Lung (tissue), 12 donors: Measurements from ENCODE around the gene PLCL1. TPM values are rescaled to one million over a fixed set of nuclear protein-coding genes. Genes with fewer than 3 reads are reported as not detected.

Source experiments
- ATAC-seq: fragments of 200-7000 bp; cut with Tn5 transposase; one replicate; pipeline ENCODE4 v1.9.1; 2020; ENCODE audit warnings: moderate number of reproducible peaks; ENCODE audit not compliant: insufficient read depth, low FRiP score
- DNase-seq, 3 donors: peaks; one replicate each; pipeline ENCODE4 v3.0.0-alpha.2; 2013 to 2017
- H3K27ac ChIP-seq, 2 donors: one replicate each; pipeline ENCODE4 v1.5.1; 2013; ENCODE audit warnings: mild to moderate bottlenecking in 2 of 2, moderate library complexity in 2 of 2, control low read depth in 1 of 2, inconsistent platforms in 1 of 2, low read depth in 1 of 2, low read length in 1 of 2
- H3K27me3 ChIP-seq, 3 donors: one replicate each; pipeline ENCODE4 v1.5.1; 2013; ENCODE audit warnings: low read length in 2 of 3; ENCODE audit not compliant: control insufficient read depth in 3 of 3, insufficient read depth in 3 of 3
- H3K36me3 ChIP-seq, 4 donors: one replicate each; pipeline ENCODE4 v1.5.1; 2013; ENCODE audit warnings: low read length in 4 of 4, mild to moderate bottlenecking in 1 of 4, moderate library complexity in 1 of 4; ENCODE audit not compliant: control insufficient read depth in 4 of 4, insufficient read depth in 4 of 4
- H3K4me1 ChIP-seq, 5 donors: one replicate each; pipeline ENCODE4 v1.5.1; 2013; ENCODE audit warnings: low read length in 5 of 5, mild to moderate bottlenecking in 2 of 5, moderate library complexity in 1 of 5; ENCODE audit not compliant: control insufficient read depth in 5 of 5, insufficient read depth in 5 of 5
- H3K4me3 ChIP-seq: one replicate; pipeline ENCODE4 v1.5.1; 2013; ENCODE audit warnings: mild to moderate bottlenecking, control low read depth, moderate library complexity
- H3K9ac ChIP-seq, 2 donors: one replicate each; pipeline ENCODE4 v1.5.1; 2013; ENCODE audit warnings: low read length in 2 of 2, control low read depth in 1 of 2; ENCODE audit not compliant: insufficient read depth in 1 of 2
- H3K9me3 ChIP-seq, 4 donors: one replicate each; pipeline ENCODE4 v1.5.1; 2013; ENCODE audit warnings: low read length in 3 of 4, mild to moderate bottlenecking in 1 of 4, moderate library complexity in 1 of 4; ENCODE audit not compliant: control insufficient read depth in 4 of 4, insufficient read depth in 3 of 4
- CTCF ChIP-seq: IDR thresholded peaks from 2 replicates; pipeline ENCODE4 v1.5.1; 2012; ENCODE audit warnings: mild to moderate bottlenecking; ENCODE audit errors: control extremely low read depth, extremely low read depth
- WGBS, 2 donors: extraction: QIAGEN DNeasy Blood & Tissue Kit; methylation state at CpG; one replicate each; pipeline ENCODE4 v1.1.7; 2013; 5-methylcytosine and 5-hydroxymethylcytosine counted together
- polyA plus RNA-seq, 2 donors: library from polyadenylated mRNA; stranded (reverse); fragments of 200-250 nt; gene quantifications; one replicate each; pipeline ENCODE4 v1.2.1, GENCODE V29; 2013
- total RNA-seq, 2 donors: library from RNA; depleted of rRNA in 1 of 2; stranded (reverse); fragments of >200 nt in 1 of 2; gene quantifications; one replicate each; pipeline ENCODE4 v1.2.1, GENCODE V29; 2014 to 2021
- donor health status: control.
- donor health status: control.
- donor health status: Bipolar disorder and iron deficiency.
- donor health status: healthy.
- donor health status: DM: yes; HTN: yes; CAD: no.

The PLCL1 gene
- total and polyA plus RNA-seq, 4 donors, result 1.1 to 13.0 (median 2.9) TPM

DNA sequence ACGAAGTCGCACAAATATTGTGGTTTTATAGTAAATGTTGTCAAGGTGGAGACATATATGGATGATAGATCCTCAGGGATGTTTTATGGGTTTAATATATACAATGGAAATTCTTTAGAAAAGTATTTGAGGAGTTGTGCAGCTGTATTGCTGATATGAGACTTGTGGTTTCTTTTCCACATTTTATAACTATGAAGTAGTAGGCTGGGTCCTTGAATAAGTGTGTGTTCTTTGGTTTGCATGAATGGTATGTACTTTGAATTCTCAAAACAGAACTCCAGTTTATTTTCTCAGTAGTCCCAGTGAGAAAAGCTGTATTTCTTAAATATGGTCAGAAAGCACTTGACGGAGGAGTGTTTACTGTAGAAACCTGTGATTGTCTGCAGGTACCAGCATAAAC lies 42.4 kb downstream of the PLCL1 start:
- Histone ChIP-seq H3K9me3 (no peaks in the 10 kb centered on the region), H3K36me3 (no peaks in the 10 kb centered on the region), H3K27me3 (no peaks in the 10 kb centered on the region), H3K27ac (no peak overlapping the region), H3K9ac (no peak overlapping the region), H3K4me1 (peaks cover 0 to 22% (median 3%) of the 10 kb centered on the region in 5 donors), H3K4me3 (no peak overlapping the region)
- DNase-seq (peak in 2 of 3 donors; percentile 42 to 46), ATAC-seq (no peak)
- no peak for TF ChIP-seq CTCF
- 50 to 84% methylated on average over 3 of the region's 3 CpGs for WGBS, 2 donors

GRCh38 chr2:197847651-197848401 lies 43.4 kb downstream of the PLCL1 start:
- no peak for ATAC-seq
- H3K9ac ChIP-seq, result no peak overlapping the region
- no peaks in the 10 kb centered on the region for H3K9me3 ChIP-seq
- 69 to 82% methylated on average over 7 of the region's 7 CpGs for WGBS, 2 donors
- H3K27ac ChIP-seq, result no peak overlapping the region
- no peaks in the 10 kb centered on the region for H3K27me3 ChIP-seq
- peaks cover 0 to 22% (median 3%) of the 10 kb centered on the region in 5 donors for H3K4me1 ChIP-seq
- no peak overlapping the region for H3K4me3 ChIP-seq
- no peak for DNase-seq
- no peak for TF ChIP-seq CTCF
- H3K36me3 ChIP-seq, result no peaks in the 10 kb centered on the region

DNA sequence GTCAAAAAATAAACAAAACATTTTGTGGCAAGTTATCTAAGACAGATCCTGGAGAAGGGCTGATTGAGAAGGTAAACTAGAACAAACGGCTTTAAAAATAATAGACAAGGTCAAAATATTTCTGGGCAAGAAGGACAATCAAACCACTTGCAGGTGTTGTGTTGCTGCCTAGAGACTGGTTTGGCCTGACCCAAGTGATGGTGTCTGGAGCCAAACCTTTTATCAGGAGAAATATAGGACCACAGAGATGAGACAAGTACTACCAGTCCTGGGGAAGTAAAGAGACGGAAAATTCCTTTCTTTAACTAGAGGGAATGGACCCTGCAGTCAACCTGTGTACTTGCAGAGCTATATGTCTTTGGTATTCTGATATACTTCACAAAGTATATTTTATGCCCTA lies 44.2 kb downstream of the PLCL1 start:
- TF ChIP-seq CTCF, result no peak
- H3K36me3 ChIP-seq, result no peaks in the 10 kb centered on the region
- ATAC-seq (no peak), DNase-seq (no peak)
- H3K9ac ChIP-seq, result no peak overlapping the region
- no peaks in the 10 kb centered on the region for H3K27me3 ChIP-seq
- H3K9me3 ChIP-seq, result no peaks in the 10 kb centered on the region
- no peak overlapping the region for H3K27ac ChIP-seq
- H3K4me1 ChIP-seq, result peaks cover 0 to 24% (median 3%) of the 10 kb centered on the region in 5 donors
- 80 to 84% methylated on average over 2 of the region's 2 CpGs for WGBS, 2 donors
- H3K4me3 ChIP-seq, result no peak overlapping the region
